IPS-NIHi7 (cell line): ENCODE measurements around the gene CTBP1.

ENCODE experiments used
- DNase-seq: peaks from one replicate; pipeline ENCODE4 v3.0.0; 2012; ENCODE audit warnings: mixed read lengths; ENCODE audit errors: extremely low spot score

CTBP1 gene

DNA sequence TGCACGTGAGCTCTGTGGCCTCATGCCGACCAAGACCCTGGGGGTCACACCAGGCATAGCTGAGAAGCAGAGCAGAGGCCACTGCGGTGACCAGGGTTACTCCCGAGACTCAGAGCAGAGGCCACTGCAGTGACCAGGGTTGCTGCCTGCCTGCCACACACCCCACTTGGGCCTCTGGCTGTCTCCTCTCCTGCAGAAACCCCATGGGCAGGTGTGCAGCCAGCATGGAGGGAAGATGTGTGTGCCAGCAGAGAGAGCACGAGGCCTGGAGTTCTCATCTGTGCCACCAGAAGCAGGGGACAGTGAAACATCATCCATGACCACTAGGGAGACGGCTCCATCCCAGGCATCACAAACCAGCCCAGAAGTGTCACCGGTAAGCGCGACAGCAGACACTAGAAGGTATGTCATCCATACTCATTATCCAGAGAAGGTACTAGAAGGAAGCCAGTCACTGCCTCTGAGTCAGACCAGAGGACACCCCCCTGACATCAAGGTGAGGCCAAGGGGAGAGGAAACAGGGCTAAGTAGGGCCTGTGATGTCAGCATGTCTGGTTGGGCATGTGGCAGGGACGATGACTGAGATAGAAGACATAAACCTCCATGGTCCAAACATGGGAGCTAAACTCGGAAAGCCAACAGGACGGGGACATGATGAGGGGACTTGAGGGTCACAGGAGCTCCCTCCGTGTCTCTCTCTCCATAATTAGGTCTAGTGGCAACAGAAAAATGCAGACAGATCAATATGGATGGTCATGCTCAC, 52.3 kb downstream of the CTBP1 start:
- no peak for DNase-seq

DNA sequence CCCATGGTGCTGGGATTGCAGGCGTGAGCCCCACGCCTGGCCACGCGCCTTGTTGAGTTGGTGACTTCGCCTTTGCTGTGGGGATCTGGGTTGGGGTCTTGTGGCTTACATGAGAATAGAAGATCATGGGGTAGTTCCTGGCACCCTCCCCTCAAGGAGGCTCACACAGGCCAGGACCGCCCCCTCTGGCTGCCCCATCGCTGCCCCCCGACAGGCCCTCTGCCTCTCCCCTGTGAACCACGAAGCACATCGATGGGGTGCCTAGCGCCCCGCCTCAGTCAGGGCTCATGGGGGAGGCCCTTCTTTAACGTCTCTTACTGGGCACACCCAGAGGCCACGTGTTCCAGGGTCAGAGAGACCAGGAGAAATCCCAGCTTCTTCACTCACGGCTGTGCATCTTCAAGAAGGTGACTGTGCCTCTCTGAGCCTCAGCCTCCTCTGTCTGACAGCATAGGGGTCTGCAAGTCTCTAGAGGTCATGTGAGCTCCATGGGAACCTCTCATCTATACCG, 53.0 kb downstream of the CTBP1 start:
- no peak for DNase-seq

DNA sequence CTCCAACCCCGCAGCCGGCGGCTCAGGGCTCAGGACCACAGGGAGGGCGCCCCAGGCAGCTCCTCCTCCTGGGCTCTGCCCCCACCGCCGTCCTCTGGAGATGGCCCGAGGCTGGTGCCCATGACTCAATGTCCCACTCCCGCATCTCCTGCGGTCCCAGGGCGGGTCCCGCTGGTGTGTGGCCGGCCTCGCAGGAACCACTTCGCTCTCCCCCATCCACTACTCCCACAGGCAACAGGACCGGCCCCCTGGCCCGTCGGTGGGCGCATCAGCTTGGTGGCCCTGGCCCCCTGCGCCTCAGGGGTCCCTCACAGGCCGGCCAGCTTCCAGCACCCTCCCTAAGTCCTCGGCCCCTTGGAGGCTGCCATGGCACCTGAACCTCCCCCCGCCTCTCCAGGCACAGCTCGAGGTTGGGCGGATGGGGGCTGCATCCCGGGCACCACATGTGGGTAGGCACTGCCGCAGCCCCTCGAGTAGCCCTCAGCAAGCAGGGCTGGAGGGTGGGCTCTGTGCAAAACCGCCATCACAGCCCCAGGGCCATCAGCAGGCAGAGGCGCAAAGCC, 53.7 kb downstream of the CTBP1 start:
- DNase-seq, result no peak

DNA sequence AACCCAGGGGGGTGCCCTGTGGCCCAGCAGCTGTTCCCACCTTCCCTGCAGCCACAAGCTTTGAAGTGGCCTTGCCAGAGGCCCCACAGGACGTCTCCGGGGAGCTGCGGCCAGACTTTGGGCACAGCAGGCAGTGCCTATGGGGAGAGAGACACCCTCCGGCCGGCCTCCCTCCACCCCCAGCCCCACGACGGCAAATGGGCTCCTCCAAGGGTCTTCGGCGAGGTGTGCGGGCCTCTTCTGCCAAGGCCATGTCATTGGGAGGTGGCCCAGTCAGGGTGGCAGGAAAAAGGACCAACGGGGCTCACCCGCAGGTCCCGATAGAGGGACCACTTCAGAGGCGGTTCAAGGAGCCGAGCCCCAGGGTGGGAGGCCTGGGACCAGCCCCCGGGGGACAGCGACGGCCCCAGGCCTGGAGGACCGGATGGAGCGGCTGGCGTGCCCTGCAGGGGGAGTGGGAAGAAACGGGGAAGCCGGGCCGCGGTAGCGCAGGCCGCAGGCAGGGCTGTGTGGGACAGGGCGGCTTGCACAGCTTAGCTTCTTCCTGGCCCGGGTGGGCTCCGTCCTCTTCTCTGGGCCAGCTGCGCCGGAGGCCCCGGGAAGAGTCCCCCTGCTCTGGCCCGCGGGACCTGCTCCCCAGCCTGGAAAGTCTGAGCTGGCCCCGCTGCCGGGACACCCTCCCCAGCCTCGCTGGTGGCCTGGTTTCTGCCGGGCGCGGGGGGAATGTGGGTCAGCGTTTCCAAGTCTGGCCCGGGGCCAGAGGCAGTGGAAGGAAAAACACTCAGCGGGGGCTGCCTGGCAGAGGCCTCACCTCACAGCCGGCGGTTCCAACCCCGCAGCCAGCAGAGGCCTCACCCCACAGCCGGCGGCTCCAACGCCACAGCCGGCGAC, 54.7 kb downstream of the CTBP1 start:
- no peak for DNase-seq

DNA sequence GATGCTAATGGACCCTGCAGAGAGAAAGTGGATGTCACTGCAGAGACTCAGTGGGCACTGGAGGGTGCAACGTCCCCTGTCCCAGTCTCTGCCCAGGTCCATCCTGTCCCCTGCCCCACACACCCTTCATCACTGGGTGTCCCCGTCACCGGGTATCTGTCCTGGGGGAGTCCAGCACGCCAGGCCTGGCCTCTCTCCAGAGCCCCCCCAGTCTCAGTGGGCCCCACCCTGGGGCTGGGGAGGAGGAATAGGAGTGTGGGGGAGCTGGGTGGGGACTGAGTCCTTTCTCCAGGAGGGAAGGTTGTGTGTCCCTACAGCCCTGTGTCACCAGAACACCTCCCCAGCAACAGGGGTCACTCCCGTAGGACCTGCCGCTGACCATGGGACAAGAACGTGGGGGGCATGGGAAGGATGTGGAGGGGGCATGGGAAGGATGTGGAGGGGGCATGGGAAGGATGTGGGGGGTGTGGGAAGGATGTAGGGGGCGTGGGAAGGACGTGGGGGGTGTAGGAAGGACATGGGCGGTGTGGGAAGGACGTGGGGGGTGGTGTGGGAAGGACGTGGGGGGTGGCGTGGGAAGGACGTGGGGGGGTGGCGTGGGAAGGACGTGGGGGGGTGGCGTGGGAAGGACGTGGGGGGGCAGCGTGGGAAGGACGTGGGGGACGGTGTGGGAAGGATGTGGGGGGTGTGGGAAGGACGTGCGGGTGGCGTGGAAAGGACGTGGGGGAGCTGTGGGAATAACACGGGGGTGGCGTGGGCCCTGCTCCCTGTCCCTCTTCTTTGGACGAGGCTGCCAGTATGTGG, 55.5 kb downstream of the CTBP1 start:
- no peak for DNase-seq

GRCh38 chr4:1192493-1193205, 56.3 kb downstream of the CTBP1 start:
- no peak for DNase-seq

- no peak for DNase-seq
Observed at GRCh38 chr4:1192091-1192492, 56.8 kb downstream of the CTBP1 start.

DNA sequence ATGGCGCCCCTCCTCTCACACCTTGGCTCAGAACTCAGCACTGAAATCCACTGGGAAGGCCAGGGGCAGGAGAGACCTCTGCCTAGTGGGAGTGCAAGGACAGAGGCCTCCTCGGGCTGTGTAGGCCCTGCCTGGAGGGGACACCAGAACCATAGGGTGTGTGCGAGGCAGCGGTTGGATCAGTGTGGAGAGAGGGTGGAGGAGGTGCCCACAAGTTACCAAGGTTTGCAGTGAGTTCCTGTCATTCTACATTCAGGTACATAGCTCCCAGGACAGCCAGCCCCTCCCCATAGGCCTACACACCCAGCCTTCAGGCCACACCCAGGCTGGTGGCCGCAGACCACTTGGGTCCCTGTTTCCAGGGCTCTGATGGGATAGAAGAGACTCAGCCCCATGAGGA, 57.3 kb downstream of the CTBP1 start:
- no peak for DNase-seq

- DNase-seq, result no peak
Observed at GRCh38 chr4:1187182-1187581, 61.7 kb downstream of the CTBP1 start.

DNA sequence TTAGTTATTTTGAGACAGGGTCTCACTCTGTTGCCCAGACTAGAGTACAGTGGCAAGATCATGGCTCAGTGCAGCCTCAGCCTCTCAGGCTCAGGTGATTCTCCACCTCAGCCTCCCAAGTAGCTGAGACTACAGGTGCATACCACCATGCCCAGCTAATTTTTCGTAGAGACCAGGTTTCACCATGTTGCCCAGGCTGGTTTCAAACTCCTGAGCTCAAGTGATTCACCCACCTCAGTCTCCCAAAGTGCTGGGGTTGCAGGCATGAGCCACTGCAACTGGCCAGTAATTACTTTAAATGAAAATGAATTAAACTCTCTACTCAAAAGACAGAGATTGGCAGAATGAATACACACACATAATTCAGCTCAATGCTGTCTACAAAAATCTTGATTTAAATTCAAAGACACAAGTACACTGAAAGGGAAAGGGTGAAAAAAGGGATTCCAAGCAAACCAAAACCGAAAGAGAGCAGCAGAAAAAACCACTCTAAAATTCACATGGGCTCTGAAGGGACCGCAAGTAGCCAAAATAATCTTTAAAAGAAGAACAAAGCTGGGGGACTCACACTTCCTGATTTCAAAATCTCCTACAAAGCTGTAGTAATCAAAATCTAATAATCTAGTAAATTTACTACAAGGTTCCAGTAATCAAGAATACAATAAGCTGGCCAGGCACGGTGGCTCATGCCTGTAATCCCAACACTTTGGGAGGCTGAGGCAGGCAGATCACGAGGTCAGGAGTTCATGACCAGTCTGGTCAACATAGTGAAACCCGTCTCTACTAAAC, 64.8 kb downstream of the CTBP1 start:
- DNase-seq, result no peak

DNA sequence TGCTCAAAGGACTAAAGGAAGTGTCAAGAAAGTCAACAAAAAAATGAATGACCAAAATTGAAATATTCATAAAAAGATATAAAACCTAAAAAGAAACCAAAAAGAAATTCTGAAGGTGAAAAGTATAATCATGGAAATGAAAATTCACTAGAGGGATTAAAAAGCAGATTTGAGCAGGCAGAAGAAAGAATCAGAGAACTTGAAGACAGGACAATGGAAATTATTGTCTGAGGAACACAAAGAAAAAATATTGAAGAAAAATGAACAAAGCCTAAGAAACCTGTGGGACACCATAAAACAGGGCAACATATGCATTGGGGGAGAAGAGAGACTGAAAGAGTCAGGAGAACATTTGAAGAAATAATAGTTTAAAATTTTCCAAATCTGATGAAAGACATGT, 66.6 kb downstream of the CTBP1 start:
- DNase-seq, result no peak

GRCh38 chr4:1180663-1181062, 68.3 kb downstream of the CTBP1 start:
- no peak for DNase-seq

DNA sequence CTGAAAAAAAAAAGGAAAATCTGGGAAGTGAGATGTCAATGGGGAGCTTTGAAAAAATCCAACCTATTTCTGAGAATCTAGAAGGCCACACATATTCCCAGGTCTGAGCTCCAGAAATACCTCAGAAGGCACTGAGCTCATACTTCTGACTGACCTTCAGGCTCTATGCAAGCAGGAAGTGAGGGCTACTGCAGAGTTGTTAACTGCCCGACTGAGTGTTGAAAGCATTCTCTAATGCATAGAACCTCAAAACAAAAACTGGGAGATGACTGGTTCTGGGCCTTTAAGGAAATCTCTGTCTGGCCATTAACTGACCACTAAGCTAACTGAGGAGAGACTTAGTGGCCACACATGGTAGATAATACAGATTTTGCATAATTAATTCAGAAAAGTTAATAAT, 69.0 kb downstream of the CTBP1 start:
- no peak for DNase-seq

- peak; percentile 10 for DNase-seq
Observed at GRCh38 chr4:1179089-1179441, 69.9 kb downstream of the CTBP1 start.

DNA sequence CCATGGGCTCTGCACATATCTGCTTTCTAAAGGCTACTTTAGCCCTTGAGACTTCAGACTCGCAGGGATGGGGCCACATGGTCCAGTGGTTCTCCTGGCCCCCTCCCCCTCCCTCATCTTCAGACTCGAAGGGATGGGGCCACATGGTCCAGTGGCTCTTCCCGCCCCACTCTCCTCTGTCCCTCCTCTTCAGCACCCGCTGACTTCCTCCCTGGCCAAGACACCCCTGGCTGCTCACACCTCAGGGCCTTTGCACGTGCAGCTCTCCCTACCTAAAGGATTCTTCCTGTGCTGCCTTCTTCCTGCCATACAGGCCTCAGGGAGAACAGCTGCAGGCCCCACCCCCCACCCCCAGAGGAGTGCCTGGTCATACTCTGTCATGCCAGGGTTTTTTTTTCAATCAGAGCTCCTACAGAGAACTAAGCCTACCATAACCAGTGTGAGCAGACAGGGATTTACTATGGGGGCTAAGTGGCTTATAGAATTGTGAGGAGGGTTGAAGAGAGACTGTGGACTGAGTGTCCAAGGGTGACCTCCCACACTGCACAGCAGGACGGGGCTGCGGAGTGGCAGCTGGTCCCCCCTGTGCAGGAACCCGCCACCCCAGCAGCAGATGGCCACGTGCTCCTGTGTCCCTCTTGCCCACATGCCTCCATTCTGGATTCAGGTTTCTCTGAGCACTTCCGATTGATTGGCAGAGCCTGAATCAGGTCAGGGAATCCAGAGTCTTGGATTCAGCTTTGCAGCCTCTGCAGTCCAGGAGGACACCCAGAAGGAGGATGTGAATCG, 70.4 kb downstream of the CTBP1 start:
- DNase-seq, result no peak

DNA sequence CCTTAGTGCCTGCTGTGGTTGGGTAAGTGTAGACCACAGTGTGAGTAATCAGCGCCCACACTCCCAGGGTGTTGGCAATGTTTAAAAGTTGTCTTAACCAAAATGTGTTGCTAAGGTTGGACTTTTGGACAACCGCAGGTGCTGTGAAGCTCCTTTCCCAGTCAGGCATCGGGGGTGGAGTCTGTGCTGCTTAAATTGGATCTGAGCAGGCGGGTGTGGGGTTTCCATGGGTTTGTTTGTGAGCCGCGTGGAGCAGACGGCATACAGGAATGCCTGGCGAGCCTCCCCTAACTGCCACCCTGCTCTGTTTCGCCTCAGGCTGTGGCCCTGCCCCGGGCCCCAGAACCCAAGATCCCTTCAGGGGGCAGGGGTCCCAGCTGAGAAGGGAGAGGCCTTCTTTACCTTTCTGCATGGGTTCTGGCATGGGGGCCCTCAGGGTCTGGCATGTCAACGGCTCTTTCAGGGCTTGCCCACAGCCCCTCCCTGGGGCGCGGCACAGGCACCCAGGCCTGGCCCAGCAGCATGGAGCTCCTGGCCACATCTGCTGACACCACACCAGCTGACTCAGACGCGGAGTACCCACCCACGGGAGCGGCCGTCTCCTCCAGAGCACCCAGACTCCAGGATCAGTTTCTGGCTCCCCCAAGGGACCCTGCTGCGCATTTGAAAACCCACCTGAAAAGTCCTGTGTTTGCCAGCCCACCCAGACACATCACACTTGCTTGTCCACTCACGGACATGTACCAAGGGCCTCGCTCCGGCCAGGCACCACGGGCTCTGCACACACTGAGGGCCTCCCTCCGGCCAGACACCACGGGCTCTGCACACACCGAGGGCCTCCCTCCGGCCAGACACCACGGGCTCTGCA, 71.4 kb downstream of the CTBP1 start:
- DNase-seq, result no peak

DNA sequence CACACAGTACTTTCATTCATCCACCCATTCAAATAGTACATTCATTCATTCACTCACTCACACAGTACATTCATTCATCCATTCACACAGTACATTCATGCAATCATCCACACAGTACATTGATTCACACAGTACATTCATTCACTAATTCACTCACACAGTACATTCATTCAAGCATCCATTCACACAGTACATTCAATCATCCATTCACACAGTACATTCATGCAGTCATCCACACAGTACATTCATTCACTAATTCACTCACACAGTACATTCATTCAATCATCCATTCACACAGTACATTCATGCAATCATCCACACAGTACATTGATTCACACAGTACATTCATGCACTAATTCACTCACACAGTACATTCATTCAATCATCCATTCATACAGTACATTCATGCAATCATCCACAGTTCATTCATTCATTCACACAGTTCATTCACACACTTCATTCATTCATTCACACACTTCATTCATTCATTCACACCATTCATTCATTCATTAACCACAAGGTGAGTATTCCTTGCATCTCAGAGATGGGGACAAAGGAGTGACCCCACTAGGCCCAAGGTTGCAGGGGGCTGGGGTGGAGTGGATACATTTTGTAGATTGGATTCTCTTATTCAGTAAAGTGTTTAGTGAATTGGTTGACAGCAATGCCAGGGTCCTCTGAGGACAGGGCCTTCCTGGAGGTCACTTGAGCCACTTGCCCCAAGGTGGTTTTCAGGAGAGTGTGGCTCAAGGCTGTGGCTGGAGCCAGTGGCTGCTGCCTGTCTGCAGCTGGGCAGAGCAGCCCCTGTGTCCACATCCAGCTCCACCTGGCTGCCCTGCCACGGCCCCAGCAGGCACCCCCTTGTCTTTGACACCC, 72.3 kb downstream of the CTBP1 start:
- DNase-seq, result no peak
